ENCODE data around the gene NTRK2.

DNA sequence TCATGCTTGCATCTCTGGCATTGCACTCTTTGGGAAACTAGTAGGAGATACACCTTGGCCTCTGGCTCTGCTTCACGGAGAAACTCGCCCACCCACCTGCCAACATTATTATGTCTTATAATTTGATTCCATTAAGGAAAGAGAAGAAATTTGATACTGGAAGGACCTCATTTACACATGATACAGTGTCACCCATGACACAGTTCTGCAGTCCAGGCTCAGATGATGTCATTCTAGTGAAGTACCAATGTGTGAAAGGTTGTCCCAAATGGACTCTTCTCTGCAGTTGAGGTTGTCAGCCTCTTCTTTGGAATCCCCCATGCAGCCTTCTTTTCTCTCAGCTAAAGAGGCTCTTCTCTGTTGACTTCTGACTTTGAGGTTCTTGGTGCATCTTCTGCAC is 329.1 kb downstream of the NTRK2 start:
- TF ChIP-seq POLR2A (IDR thresholded peaks at IDR 0.05): no peak
- TF ChIP-seq, protein P1, sequence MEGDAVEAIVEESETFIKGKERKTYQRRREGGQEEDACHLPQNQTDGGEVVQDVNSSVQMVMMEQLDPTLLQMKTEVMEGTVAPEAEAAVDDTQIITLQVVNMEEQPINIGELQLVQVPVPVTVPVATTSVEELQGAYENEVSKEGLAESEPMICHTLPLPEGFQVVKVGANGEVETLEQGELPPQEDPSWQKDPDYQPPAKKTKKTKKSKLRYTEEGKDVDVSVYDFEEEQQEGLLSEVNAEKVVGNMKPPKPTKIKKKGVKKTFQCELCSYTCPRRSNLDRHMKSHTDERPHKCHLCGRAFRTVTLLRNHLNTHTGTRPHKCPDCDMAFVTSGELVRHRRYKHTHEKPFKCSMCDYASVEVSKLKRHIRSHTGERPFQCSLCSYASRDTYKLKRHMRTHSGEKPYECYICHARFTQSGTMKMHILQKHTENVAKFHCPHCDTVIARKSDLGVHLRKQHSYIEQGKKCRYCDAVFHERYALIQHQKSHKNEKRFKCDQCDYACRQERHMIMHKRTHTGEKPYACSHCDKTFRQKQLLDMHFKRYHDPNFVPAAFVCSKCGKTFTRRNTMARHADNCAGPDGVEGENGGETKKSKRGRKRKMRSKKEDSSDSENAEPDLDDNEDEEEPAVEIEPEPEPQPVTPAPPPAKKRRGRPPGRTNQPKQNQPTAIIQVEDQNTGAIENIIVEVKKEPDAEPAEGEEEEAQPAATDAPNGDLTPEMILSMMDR (IDR thresholded peaks at IDR 0.05): no peak
